ENCODE results near the gene FAM184A. TPM values are rescaled to one million over a fixed set of nuclear protein-coding genes. Genes with fewer than 3 reads are reported as not detected.

Gene FAM184A
- total and polyA plus RNA-seq, 10 of the 15 experiments (the other 5 are each of a cell fraction or from before 2014, with no cell fraction given), result 0.15 to 0.23 TPM; not detected in 8

- in situ Hi-C loops (cut with MboI) (no loop called here), intact Hi-C loops (cut with micrococcal nuclease; ENCODE audit: unreplicated experiment) (no loop called here)
- Histone ChIP-seq H3K9me3 (replicated peaks; ENCODE audit: control insufficient read depth, insufficient read depth, low read length) (no peaks in the 10 kb centered on the region), H3K27ac (ENCODE audit: control insufficient read depth, insufficient read depth) (no peak overlapping the region), H3K9ac (ENCODE audit: control insufficient read depth, insufficient read depth, low read length) (no peak overlapping the region), H3K27me3 (replicated peaks in 1 of 2; ENCODE audit: control insufficient read depth in 2 of 2, insufficient read depth in 2 of 2, low read length in 1 of 2) (no peaks in the 10 kb centered on the region), H3K79me2 (ENCODE audit: control insufficient read depth, insufficient read depth, low read length) (no peaks in the 10 kb centered on the region), H4K20me1 (ENCODE audit: control insufficient read depth, insufficient read depth) (no peaks in the 10 kb centered on the region), H3K4me1 (ENCODE audit: control insufficient read depth, insufficient read depth, low read length) (peaks cover 5% of the 10 kb centered on the region; the same call in 1 of the 2 replicates), H3K36me3 (ENCODE audit: control insufficient read depth in 2 of 2, insufficient read depth in 2 of 2, low read length in 1 of 2) (no peaks in the 10 kb centered on the region), H3K4me2 (ENCODE audit: control insufficient read depth, insufficient read depth) (no peak overlapping the region), H2AFZ (ENCODE audit: control insufficient read depth, low read depth, low read length) (no peak overlapping the region), H3K4me3 (no peak overlapping the region)
- no TSS peak for BruUV-seq (replicated peaks)
- ChIA-PET CTCF (no interaction called here), POLR2A (no interaction called here), SMC1A (ENCODE audit: uncharacterized antibody, unreplicated experiment) (no interaction called here), RAD21 (ENCODE audit: unreplicated experiment) (no interaction called here)
- DNase-seq (ENCODE audit: low read depth, low spot score) (no peak), ATAC-seq (no peak), FAIRE-seq (no peak)
- TF ChIP-seq ELK1 (IDR thresholded peaks at IDR 0.05; ENCODE audit: low read depth, low read length) (no peak), CEBPB (IDR thresholded peaks at IDR 0.05; ENCODE audit: borderline replicate concordance in 1 of 2, low read depth in 2 of 2, low read length in 2 of 2) (no peak), PAX5 (IDR thresholded peaks at IDR 0.05; ENCODE audit: borderline replicate concordance, low read depth, low read length) (no peak), CTCF (IDR thresholded peaks at IDR 0.05 in 2 of 3, conservative IDR thresholded peaks at IDR 0.05 in 1 of 3; ENCODE audit: control insufficient read depth in 2 of 3, extremely low read depth in 1 of 3, insufficient read depth in 1 of 3, low read depth in 3 of 3, low read length in 3 of 3) (no peak), ZNF217 (IDR thresholded peaks at IDR 0.05) (no peak), BMI1 (IDR thresholded peaks at IDR 0.05; ENCODE audit: borderline replicate concordance) (no peak), BCLAF1 (IDR thresholded peaks at IDR 0.05) (no peak)
- WGBS (ENCODE audit: insufficient coverage, insufficient replicate concordance, low lambda C conversion rate, missing lambda C conversion rate), result 41% methylated on average over 6 of the region's 6 CpGs
These were observed 37.8 kb downstream of the FAM184A start for GRCh38 chr6:119040636-119041035.

Measured in GM12878 (cell line).